BJ (cell line): ENCODE results near the gene TAF6. TPM values are rescaled to one million over a fixed set of nuclear protein-coding genes. Genes with fewer than 3 reads are reported as not detected.
A peak's percentile ranks its signal among the peaks of the same experiment; 100 is the strongest.

Experiments
- CTCF ChIA-PET: fragments of 350-600 bp; formaldehyde crosslinking; extraction: SDS; loops from one replicate; lab custom pipeline; 2021; ENCODE audit warnings: antibody characterized with exemption, inconsistent platforms; lab: Yijun Ruan, JAX
- POLR2A ChIA-PET: fragments of 300-600 bp; sonication (Branson Sonifier 250); formaldehyde crosslinking; extraction: SDS; loops from one replicate; lab custom pipeline; 2021; ENCODE audit warnings: antibody characterized with exemption; lab: Charles Lee
- DNase-seq: peaks from one replicate; pipeline ENCODE4 v3.0.0-alpha.2; 2011; ENCODE audit warnings: low read depth
- H3K27me3 ChIP-seq: 2 replicates; pipeline ENCODE4 v1.6.0; 2011; ENCODE audit warnings: low read length; ENCODE audit not compliant: control insufficient read depth, insufficient read depth
- H3K36me3 ChIP-seq: 2 replicates; pipeline ENCODE4 v1.5.1; 2011; ENCODE audit warnings: low read length; ENCODE audit not compliant: control insufficient read depth, insufficient read depth
- H3K4me3 ChIP-seq: 2 replicates; pipeline ENCODE4 v1.5.1; 2011; ENCODE audit warnings: low read depth, mild to moderate bottlenecking, control low read depth, low read length
- polyA plus RNA-seq: library from polyadenylated mRNA; depleted of rRNA; stranded (reverse); fragments of >200 nt; gene quantifications from 2 replicates; pipeline ENCODE4 v1.2.3, GENCODE V29; 2011
- TF ChIP-seq, protein P1 (sequence below): IDR thresholded peaks from 2 replicates; pipeline ENCODE4 v1.5.1; 2011; ENCODE audit warnings: low read depth, mild to moderate bottlenecking, control low read depth, inconsistent platforms, low read length, moderate library complexity; ENCODE audit not compliant: insufficient read depth

Gene TAF6
- polyA plus RNA-seq, 1 experiment, result 39.5 TPM

DNA sequence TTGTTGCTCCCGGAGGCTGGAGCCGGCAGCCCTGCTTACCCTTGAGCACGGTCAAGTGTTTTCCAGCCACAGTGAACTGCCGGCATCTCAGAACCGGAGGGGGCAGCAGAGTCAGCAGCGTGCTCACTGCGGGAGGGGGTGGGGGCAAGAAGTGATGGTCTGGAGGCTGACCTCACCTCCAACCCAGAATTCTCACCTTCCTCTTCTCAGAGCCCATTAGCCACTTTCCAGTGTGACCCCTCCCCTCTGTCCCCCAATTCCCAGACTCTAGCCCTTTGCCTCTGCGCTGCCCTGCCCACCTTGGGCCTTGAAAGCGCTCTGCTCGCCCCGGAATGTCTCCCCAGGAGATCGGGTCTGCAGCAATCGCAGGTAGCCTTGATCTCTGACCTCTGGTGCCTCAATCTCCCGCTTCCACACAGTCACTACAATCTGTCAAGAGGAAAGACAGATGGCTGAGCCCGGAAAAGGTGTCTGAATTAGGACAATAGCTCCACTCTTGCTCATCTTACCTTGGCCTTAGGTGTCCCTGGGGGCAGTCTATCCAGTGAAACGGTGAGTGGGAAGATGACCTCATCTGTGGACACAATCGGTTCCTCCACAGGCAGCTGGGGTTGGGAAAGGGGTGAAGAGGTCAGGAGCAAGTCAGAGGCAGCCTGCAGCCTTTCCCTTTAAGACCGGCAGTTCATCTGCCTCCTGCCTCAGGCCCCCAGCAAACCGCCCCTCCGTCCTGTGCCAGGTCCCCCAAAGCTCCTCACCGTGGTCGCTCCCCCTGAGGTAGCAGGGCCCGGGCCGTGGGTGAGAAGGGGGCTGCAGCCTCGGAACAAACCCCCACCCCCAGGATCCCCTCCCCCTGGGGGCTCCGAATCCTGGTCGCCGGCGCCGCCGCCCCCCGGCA is 38.4 kb upstream of the TAF6 start:
- TF ChIP-seq, protein P1, sequence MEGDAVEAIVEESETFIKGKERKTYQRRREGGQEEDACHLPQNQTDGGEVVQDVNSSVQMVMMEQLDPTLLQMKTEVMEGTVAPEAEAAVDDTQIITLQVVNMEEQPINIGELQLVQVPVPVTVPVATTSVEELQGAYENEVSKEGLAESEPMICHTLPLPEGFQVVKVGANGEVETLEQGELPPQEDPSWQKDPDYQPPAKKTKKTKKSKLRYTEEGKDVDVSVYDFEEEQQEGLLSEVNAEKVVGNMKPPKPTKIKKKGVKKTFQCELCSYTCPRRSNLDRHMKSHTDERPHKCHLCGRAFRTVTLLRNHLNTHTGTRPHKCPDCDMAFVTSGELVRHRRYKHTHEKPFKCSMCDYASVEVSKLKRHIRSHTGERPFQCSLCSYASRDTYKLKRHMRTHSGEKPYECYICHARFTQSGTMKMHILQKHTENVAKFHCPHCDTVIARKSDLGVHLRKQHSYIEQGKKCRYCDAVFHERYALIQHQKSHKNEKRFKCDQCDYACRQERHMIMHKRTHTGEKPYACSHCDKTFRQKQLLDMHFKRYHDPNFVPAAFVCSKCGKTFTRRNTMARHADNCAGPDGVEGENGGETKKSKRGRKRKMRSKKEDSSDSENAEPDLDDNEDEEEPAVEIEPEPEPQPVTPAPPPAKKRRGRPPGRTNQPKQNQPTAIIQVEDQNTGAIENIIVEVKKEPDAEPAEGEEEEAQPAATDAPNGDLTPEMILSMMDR, result peak; percentile 21; the same call in 1 of the 2 replicates
- no peak for DNase-seq
- ChIA-PET CTCF (interaction anchor here (0.6 to 1.2 kb wide), 4 partner anchors 9 to 146 kb away, joined by 3 read pairs; partner anchors contain the start of gene LAMTOR4), POLR2A (interaction anchor here (1.0 kb wide), 1 partner anchor 9 kb away, joined by 3 read pairs; the partner anchor contains the start of gene LAMTOR4)
- Histone ChIP-seq H3K36me3 (peaks cover 11% of the 10 kb centered on the region), H3K27me3 (no peaks in the 10 kb centered on the region), H3K4me3 (peak overlapping the region; percentile 62)

DNA sequence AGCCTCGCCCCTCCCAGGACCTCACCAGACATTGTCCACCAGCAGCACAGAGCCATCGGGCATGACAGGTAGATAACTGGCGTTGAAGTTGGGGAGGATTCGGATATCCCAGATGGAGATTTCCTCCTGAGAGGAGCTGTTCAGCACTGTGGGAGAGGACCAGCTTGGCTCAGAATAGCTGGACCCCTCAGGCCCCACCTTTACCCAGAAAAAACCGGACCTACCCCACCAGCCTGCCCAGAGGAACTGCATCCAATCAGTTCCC is 37.8 kb upstream of the TAF6 start:
- CTCF ChIA-PET, result interaction anchor here (0.8 to 1.8 kb wide), 3 partner anchors 8 to 24 kb away, joined by 3 to 6 read pairs (median 3); partner anchors contain the start of gene LAMTOR4
- no peak overlapping the region for H3K4me3 ChIP-seq
- H3K27me3 ChIP-seq, result no peaks in the 10 kb centered on the region
- TF ChIP-seq, protein P1, result no peak
- DNase-seq, result no peak
- H3K36me3 ChIP-seq, result peaks cover 11% of the 10 kb centered on the region
- POLR2A ChIA-PET, result no interaction called here

DNA sequence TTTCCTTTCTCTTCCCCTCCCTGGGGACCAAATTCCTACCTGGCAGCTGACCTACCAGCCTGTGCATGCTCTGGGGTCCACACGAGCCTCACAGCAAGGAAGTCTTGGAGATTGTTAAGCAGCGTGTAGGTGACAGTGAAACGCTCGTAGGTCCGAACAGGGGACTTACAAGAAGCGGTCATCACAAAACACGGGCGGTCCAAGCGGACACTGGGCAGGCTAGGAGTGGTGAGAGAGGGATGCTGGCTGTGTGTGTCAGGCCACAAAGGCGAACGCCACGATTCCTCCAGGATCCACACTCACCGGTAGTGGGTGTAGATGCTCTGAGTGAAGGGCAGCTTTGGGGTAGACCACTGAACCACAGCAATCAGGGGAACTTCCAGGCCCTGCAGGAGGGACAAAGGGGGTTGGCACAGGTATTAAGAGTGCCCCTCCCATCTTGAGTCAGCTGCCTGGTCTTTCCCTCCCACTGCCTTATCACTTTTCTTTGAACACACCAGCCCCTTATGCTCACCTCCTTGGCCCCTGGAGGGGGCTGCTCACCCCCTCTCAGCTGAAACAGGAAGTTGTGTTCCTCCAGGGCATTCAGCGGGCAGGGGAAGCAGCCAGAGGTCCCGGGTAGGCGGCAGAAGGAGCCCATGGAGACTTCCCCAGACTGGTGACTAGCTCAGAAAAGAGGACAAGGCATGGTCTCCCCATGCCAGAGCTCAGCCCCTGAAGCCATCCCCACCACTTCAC is 37.3 kb upstream of the TAF6 start:
- no peaks in the 10 kb centered on the region for H3K27me3 ChIP-seq
- ChIA-PET CTCF (interaction anchor here (0.8 to 1.8 kb wide), 3 partner anchors 8 to 24 kb away, joined by 3 to 6 read pairs (median 3); partner anchors contain the start of gene LAMTOR4), POLR2A (no interaction called here)
- TF ChIP-seq, protein P1, result no peak
- no peak overlapping the region for H3K4me3 ChIP-seq
- H3K36me3 ChIP-seq, result peaks cover 11% of the 10 kb centered on the region
- DNase-seq, result no peak

DNA sequence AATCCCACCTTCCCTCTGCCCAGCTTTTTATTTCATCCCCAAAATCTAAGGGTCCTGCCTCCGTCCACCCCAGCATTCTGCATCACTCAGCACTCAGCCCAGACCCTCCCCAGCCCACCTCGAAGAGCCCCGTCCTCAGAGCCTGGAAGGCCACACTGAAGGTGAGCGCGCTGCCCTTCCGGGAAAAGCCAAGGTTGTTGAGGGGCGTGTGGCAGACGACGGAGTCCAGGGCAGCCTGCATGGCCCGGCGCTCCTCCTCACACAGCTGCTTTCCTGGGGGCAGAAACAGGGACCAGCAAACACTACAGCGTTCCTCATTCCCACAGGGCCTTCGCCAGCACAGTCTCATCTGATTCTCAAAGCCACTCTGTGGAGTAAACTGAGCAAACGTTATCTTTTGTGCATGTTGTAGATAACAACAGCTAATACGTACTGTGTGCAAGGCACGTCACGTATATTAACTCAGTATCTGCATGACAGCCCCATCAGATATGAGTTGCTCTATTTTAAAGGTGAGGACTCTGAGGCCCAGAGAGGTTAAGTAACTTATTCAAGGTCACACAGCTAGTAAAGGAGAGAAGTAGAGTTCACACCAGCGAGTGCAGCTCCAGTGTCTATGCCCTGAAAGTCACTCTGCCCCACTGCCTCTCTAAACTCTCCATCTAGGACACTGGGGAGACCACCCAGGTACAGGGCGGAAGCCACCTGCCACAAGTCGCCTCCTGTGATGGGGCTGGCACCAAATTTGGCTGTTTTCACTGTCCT is 36.6 kb upstream of the TAF6 start:
- Histone ChIP-seq H3K27me3 (no peaks in the 10 kb centered on the region), H3K4me3 (no peak overlapping the region), H3K36me3 (peaks cover 11% of the 10 kb centered on the region)
- DNase-seq, result no peak
- CTCF ChIA-PET, result interaction anchor here (0.5 to 1.8 kb wide), 2 partner anchors 23 to 552 kb away, joined by 3 to 6 read pairs; no protein-coding TSS in a partner anchor
- POLR2A ChIA-PET, result no interaction called here
- TF ChIP-seq, protein P1, result no peak
